HG02884 (cell line): Measurements from ENCODE around the gene COL20A1.
"Not testable (repeated sequence)": the region's sequence is repeated elsewhere in the genome, so short reads cannot be mapped to it uniquely, and the experiment has no call there.

ENCODE experiments used
- ATAC-seq: cut with Tn5 transposase; IDR thresholded peaks from one replicate; pipeline ENCODE4 v1.9.1; 2021; ENCODE audit warnings: mild to moderate bottlenecking, moderate library complexity; ENCODE audit not compliant: unreplicated experiment

Gene COL20A1

GRCh38 chr20:63370618-63371187 lies 77.7 kb downstream of the COL20A1 start:
- no peak for ATAC-seq

GRCh38 chr20:63371291-63371865 lies 78.4 kb downstream of the COL20A1 start:
- ATAC-seq: no peak

GRCh38 chr20:63372971-63373885 lies 80.2 kb downstream of the COL20A1 start:
- ATAC-seq: no peak

GRCh38 chr20:63373996-63374395 lies 81.0 kb downstream of the COL20A1 start:
- no peak for ATAC-seq

- ATAC-seq: no peak
Observed at GRCh38 chr20:63374504-63374903, 81.5 kb downstream of the COL20A1 start.

GRCh38 chr20:63375438-63375837 lies 82.5 kb downstream of the COL20A1 start:
- ATAC-seq: no peak

GRCh38 chr20:63376283-63377250 lies 83.6 kb downstream of the COL20A1 start:
- ATAC-seq: no peak

- no peak for ATAC-seq
Observed at GRCh38 chr20:63377256-63377941, 84.4 kb downstream of the COL20A1 start.

- no peak for ATAC-seq
Observed at GRCh38 chr20:63377951-63378381, 85.0 kb downstream of the COL20A1 start.

- no peak for ATAC-seq
Observed at GRCh38 chr20:63378626-63379025, 85.6 kb downstream of the COL20A1 start.

- no peak for ATAC-seq
Observed at GRCh38 chr20:63379296-63379695, 86.3 kb downstream of the COL20A1 start.

GRCh38 chr20:63379872-63380271 lies 86.9 kb downstream of the COL20A1 start:
- not testable (repeated sequence) for ATAC-seq

GRCh38 chr20:63380346-63380870 lies 87.4 kb downstream of the COL20A1 start:
- no peak for ATAC-seq

- ATAC-seq: no peak
Observed at GRCh38 chr20:63381781-63382431, 88.9 kb downstream of the COL20A1 start.

GRCh38 chr20:63382551-63383300 lies 89.7 kb downstream of the COL20A1 start:
- no peak for ATAC-seq

GRCh38 chr20:63383556-63383955 lies 90.6 kb downstream of the COL20A1 start:
- no peak for ATAC-seq

GRCh38 chr20:63384336-63384735 lies 91.3 kb downstream of the COL20A1 start:
- no peak for ATAC-seq
